Activated T-cell treated with anti-CD3 and anti-CD28 coated beads for 1 hour (primary cell): ENCODE measurements around the gene PRDM16.

ENCODE experiments used
- DNase-seq: peaks from one replicate; pipeline ENCODE4 v3.0.0-alpha.2; 2020; ENCODE audit warnings: low read depth

The PRDM16 gene

DNA sequence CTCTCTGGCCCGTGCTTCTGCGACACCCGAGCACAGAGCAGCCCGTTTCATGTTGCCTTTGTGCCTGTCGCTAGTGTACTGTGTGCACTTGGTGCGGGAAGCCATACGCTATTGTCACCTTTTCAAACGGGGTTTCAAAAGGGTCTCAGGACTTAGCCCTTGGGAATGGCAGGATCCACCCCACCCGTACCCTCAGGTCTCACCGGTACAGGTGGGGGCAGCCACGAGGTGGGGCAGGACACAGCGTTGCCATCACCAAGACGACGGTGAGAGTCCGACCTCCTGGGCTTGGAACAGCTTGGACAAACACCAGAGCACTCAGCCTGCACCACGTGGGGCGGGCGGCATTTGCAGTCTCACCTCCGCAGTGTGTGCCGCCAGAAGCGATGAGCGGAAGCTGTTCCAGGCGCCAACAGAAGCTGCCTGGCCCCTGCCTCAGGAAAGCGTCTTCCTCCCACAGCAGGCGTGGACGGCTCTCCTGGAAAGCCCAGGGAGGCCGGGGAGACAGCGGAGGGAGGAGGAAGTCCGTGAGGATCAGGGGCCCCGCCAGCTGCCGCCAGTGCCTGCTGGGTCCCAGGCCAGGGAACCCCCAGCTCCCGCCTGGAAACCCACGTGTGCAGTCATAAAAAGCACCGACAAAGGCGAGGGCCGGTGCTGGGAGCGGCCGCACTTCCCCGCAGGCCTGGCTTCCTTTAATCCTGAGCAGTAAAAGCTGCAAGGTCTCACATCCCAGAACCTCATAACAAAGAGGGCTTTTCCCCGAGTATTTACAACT is 254.2 kb downstream of the PRDM16 start:
- no peak for DNase-seq

DNA sequence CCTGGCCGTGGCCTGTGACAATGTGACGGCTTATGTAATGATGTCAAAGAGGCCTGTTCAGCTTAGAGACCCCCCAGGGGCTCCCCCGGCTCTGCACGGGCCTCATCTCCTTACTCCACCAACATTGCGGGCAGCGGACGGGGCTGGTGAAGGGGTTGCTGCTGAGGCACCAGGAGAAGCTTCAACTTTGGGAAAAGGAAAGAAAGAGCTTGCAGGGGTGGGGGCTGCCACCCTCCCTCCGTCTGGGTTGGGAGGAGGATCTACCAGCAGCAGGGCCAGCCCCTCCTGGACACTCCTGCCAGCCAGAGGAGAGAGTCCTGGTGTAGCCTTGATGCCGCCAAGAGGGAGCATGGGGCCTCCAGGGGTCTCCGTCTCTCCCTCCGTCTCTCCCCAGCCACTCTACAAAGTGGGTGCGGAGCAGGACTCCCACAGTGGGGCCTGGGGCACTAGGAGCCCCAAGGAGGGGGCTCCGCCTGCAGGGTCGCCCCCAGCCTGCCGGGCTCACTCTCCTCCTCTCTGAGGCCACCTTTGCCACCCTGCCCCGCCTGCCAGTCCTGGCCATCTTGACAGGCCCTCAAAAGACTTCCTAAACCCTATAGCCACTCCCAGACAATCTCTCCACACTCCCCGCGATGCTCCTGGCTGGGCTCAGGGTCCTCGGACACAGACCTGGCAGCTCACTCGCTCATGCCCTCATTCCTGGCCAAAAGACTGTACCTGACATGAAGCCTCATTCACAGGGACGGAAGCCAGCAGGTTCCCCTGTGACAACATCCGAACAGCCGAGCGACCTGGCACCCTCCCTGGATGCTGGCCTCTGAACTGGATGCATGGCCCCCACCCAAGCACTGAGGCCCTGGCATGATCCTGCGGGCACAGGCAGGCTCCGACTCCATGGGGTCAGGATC is 255.0 kb downstream of the PRDM16 start:
- no peak for DNase-seq

DNA sequence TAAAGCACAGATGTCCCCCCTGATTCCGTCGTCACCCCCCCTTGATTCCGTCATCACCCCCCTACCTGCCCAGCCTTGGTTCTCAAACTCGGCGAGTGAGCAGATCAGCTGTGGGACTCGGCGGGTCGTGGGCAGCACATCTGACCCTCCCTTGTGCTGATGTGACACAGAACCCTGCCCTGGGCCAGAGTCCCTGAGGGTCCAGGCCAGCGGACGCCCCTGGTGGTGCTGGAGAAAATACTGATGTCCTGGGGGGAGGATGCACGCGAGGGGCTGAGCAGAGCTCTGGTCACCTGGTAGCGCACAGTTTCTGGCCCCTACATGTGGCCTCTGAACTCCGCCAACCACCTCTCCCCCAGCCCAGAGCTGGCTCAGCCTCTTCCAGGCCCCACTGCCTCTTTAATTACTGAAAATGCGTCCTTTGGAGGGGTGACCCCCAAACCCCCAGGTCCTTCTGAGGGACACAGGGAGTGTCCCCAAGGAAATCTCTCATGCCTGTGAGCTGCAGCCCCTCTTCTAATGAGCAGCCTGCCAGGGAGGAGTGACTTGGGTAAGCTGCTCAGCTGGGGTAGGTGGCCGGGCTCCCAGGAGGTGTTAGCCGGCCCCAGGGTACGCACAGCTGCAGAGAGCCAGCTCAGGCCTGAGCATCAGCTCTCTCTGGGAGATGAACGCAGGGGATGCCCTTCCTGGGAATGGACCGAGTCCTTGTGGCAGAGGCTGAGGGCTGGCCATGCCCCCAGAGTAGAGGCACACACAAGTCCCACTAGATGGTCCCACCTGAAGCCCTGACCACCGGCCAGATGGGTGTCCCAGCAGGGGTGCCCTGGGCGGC is 255.9 kb downstream of the PRDM16 start:
- DNase-seq, result no peak

DNA sequence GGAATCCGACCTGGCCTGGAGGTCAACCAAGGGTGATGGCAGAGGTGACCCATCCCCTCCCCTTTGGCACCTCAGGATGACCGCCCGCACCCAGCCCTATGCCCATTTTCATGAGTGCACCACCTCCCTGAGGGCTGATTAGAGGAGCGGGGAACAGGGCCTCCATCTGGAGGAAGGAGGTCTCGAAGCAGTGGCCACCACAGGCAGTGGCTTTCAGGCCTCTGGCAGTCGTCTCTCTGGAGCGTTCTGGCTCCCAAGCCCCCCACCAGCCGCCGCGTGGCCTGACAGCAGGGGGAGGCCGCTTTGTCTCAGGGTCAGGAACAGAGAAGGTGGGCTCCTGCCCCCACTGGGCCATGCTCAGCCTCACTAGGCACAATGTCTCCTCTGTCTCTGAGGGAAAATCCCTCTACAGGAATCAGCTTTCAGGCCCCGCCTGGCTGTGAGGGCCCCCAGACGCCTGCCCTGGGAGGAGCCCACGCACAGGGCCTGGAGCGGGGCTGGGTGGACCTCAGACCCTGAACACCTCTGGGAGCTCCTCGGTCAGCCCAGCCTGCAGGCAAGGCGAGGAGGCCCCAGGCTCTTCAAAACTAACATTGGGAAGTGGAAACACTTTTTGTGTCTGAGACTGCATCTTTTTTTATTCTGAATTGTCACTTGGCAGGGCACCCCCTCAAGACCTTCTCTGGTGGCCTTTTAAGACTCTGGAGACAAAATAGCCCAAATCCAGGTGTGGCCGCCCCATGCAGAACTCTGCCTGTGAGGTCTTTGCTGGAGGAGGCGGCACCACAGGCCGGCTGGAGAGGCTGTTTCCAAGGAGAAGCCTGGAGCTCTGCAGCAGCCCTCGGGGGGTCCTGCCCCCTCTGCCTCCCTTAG is 257.7 kb downstream of the PRDM16 start:
- no peak for DNase-seq

DNA sequence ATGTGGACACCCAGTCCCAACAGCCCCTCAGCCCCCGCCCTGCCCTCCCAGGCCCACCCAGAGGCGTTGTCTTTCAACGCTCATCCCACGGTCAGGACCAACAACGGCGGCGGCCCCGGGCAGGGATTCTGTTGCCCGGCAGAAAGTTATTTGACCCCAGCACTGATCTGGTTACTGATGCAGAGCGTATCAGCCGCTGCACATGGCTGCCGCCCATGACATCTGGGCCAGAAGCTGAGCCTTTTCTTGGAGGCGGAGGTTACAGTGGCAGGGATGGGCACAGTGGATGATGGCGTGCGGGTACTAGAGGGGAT is 258.3 kb downstream of the PRDM16 start:
- no peak for DNase-seq

DNA sequence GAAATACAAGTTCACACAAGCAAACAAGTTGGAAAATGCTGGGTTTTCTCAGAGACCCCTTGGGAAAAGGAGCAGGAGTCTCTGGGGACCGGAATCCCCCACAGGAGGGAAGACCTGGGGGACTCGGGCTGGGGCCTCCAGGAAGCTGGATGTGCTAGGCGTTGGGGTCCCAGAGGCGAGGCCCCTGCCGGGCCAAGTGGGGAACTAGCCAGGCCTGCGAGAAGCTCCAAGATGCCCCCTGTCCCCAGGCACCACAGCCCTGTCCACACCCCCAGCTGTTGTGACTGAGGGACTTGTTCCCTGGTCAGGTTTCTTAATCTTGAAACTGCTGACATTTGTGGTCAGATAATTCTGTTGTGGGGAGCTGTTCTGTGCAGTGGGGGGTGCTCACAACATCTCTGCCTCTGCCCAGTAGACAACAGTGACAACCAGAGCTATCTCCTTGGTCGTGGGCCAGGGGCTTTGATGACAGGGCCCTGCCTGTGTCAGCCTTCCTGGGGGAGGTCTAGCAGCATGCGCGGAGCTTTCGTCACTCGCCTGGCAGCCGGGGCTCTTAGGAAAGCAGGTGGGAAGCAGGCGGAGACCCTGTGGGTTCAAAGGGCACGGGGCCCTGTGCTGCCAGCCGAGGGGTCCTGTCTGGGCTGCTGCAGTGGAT is 259.1 kb downstream of the PRDM16 start:
- DNase-seq, result no peak

DNA sequence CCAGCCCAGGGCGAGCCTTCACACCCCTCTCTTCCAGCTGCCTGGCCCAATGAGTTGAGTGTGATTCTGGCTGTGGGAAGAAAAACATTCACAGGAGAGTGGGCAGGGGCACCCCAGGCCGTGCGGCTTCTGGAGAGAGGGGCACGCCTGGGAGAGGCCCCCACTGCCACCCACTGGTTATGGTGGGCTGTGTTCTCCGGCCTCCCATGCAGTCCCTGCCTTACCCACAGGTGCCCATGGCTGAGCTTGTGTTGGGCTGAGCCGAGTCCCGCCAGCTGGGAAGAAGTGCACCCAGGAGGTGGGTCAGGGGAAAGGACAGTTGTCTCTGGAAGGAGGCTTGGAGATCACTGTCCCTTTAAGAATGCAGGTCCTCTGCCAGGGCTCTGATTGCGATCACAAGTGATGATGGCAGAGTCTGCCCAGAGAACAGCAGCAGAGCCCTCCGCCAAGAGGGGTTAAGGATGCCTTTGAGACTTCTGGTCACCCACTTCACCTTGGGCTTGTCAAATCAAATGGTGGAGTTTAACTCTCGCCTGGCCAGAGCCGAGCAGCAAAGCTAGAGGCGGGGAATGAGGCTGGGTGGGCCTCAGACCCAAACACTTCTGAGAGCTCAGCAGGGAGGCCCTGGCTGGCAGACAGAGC is 260.8 kb downstream of the PRDM16 start:
- DNase-seq, result no peak

DNA sequence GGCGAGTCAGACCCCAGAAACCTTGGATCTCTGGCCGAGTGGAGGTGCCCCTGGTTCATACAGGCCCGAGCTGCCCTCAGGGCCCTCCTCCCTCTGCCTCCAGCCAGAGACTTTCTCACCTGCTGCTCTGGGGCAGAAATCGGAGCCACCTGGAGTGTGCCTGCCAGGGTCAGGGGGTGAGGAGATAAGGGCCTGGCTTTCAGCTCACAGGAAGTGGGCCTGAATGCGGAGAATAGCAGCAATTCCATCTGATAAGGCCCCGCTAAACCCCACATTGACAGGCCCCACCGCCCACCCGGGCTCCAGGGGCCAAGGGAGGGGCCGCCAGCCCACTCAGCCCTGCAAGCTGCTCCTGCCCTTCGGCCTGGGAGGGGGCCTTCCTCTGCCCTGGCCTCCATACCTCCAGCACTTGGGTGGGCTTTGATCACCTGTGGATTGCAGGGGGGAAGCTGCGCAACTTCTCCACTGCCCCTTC is 261.8 kb downstream of the PRDM16 start:
- no peak for DNase-seq

DNA sequence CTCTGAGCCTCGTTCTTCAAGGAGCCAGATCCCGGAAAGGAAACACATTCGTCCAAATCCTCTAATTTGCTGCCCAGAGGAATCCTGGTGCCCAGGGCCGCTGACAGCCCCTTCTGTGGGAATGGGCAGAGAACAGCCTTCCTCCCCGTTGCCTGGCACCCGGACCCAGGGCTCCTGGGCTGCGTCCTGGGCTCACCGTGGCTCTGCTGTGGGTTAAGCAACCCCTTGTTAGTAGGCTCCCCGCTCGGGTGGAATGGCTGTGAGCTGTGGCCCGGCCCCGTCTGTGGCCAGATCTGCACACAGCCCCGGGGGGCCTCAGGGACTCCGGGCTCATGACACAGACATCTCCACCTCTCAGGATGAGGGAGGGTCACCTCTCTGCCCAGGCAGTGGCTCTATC is 262.6 kb downstream of the PRDM16 start:
- DNase-seq, result no peak

DNA sequence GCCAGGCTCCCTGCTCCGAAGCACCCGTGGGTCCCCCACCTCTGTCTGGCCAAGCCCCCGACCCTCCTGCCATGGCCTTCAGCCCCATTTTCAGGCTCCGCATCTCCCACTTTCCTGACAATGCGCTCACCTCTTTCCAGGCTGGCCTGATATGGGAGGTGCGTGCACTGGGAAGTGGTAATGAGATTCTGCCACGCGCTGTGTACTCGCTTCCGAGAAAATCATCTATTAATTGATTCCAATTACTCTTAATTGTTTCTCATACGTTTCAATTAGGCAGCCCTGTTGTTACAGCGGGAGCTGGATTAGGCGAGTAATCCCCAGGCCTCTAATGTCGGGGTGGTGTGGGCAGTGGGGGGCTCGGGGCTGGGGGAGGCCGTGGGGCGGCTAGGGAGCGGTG is 263.0 kb downstream of the PRDM16 start:
- no peak for DNase-seq

DNA sequence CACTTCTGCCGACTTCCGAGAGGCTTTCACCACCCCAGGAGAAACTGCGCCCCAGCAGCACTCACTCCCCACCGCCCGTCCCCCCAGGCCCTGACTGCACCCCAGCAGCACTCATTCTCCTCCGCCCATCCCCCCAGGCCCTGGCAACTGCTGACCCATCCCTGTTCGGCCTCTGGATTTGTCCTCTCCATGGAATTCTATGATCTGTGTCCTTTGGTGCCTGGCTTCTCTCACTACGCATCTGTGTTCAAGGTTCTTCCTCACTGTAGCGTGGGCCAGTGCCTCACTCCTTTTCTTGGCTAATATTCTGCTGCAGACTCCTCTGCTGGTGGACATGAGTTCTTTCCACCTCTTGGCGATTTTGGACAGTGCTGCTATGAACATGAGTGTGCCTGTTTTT is 263.7 kb downstream of the PRDM16 start:
- no peak for DNase-seq

DNA sequence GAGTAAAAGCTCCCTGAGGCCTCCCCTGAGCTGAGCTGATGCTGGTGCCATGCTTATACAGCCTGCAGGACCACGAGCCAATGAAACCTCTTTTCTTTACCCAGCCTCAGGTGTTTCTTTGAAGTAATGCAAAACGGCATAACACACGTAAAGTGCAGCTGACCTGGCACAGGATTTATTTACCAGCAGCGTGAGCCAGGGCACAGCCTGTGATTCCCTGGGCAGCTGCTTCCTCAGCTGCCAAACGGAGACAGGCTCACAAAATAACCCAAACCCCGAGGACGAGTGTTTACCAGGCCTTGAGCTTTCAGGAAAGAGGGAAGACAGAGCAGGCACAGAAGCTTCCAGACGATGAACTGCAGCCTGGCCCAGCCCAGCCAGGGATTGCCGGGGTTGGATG is 264.9 kb downstream of the PRDM16 start:
- DNase-seq, result no peak

DNA sequence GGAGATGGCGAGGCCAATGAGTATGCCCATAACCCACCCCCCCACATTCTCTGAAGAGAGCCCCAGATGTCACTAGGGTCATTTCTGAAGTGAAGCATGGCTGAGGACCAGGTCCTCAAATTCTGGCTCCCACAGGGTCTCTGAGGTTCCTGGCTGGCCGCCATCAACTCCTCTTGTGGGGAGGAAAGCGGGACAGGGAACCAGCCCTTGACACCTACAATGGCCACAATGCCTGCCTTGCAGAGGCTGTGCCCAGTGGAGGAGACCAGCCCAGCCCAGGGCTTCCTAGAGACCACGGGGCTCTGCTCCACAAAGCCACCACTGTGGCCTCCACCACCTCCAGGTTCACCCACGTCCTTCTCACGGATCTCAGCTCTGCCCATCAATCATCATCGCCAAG is 265.4 kb downstream of the PRDM16 start:
- no peak for DNase-seq

DNA sequence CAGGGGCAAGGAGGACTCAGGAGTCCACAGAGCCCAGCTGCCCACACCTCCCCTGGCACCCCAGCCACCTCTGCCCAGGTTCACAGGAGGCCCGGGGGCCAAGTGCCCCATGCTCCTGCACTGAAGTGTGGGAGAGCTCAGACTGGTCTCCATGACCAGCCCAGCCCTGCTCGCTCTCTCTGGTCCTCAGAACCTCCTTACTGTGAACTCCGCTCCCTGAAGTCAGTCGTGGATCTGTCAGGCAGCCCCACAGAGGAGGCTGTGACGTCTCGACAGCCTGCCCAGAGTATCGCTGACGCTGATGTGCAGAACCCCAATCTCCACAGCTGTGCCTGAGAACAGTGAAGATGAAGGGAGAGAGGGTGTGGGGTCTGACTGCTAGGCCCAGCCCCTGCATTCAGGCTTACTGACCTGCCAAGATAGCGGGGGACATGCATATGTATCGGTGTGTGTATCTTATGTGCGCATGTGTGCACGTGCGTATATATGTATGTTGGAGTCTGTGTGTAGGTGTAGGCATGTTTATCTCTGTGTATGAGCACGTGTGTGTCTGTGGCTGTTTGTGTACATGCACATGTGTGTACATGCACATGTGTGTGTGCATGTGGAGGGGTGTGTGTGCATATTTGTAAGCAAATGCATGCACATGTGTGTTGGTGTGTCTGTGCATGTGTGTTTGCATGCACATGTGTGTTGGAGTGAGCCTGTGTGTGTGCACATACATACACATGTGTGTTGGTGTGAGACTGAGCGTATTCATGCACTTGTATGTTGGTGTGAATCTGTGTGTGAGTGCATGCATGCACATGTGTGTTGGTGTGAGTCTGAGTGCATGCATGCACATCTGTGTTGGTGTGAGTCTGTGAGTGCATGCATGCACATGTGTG is 267.0 kb downstream of the PRDM16 start:
- DNase-seq, result no peak

DNA sequence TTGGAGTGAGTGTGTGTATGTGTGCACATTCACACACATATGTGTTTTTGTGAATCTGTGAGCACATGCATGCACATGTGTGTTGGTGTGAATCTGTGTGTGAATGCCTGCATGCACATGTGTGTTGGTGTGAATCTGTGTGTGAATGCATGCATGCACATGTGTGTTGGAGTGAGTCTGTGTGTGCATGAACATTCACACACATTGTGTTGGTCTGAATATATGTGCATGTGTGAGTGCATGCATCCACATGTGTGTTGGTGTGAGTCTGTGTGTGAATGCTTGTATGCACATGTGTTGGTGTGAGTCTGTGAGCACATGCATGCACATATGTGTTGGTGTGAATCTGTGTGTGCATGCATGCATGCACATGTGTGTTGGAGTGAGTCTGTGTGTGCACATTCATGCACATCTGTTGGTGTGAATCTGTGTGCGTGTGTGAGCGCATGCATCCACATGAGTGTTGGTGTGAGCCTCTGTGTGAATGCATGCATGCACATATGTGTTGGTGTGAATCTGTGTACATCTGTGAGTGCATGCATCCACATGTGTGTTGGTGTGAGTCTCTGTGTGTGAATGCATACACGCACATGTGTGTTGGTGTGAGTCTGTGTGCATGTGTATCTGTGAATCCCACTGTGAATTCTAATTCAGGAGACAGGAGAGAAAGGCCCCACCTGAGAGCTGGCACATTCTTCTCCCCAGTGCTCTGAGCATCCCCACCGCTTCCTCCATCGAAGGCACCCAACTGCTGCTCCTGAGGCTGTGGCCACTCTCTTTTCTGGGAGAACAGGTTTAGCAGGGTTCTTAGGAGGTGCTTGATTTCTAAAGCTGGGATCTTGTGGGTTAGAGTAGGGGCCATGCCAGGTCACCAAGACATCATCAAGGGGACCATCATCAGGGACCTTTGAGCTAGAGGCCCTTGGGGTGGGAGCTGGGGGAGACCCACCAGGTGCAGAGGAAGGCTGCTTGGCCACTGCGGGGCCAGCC is 267.9 kb downstream of the PRDM16 start:
- DNase-seq, result no peak

DNA sequence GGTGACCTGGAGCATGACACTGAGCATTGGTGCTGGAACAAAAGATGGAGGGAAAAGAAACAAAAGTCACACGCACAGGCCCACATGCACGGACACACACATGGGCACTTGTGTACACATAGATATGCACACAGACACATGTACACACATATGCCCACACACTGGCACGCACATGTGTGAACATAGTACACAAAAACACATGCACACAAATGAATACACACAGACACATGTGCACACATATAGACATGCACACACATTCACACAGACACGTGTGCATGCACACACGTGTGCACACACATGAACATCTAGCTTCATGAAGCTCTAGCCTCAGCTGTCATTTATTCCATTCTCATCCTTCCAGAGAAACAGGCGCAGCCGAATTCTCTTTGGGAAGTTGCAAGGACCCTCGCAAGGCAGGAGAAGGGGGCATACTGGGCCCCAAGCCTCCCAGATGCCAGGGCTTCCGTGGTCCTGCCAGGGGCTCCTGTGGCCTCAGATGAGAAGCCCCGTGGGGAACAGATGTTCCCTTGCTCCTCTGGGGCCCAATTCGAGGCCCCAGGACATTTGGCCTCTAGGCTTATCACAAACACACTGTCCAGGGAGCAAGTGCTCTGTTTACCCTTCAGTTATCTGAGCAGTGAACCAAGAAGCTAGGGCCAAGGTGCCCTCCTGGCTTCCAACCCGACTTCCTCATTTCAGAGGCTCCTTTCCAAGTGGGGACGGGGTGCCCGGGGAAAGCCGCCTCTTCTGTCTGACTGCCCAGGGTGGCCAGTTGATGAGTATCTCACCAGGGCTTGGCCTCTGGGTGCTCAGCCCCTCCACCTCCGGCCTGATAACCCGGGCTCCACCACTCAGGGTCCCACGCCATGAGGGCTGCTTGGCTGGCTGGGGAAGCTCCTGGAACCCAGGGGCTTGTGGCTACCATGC is 269.1 kb downstream of the PRDM16 start:
- no peak for DNase-seq

DNA sequence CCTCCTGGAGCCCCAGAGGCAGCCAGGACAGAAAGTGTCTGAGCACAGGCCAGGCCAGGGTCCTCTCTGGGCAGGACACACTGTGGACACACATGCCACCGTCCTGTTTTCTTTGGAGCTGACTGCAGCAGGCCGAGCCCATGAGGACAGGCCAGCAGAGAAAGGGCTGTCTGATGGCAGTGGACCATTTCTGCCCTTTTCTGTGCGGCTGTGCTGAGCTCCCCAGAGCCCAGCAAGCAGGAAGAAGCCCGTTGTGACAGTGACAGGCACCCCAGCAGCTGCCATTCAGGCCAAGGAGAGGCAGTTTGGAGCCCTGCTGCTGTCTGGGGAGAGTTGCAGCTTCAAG is 269.7 kb downstream of the PRDM16 start:
- DNase-seq, result no peak
